ENCODE measurements around the gene S100A14.

- peak; percentile 99 for TF ChIP-seq CTCF (IDR thresholded peaks at IDR 0.05; ENCODE audit: low read depth, low read length)
- no peak for TF ChIP-seq EZH2phosphoT487 (IDR thresholded peaks at IDR 0.05; ENCODE audit: low read depth)
Observed at GRCh38 chr1:153572569-153573015, 43.5 kb downstream of the S100A14 start.
